Measurements from ENCODE around the gene HSD17B14.
A peak's percentile ranks its signal among the peaks of the same experiment; 100 is the strongest.

GRCh38 chr19:48881741-48882657 is 45.7 kb upstream of the HSD17B14 start:
- TF ChIP-seq CTCF (conservative IDR thresholded peaks at IDR 0.05; ENCODE audit: low read depth in 2 of 2): no peak
- no peak for TF ChIP-seq EZH2phosphoT487 (IDR thresholded peaks at IDR 0.05; ENCODE audit: unreplicated experiment)
- no peak for TF ChIP-seq POLR2AphosphoS5 (IDR thresholded peaks at IDR 0.05; ENCODE audit: low read depth)
- peak; percentile 63 for TF ChIP-seq CREB1 (CRISPR knock-in tag; IDR thresholded peaks at IDR 0.05; ENCODE audit: low read depth)
- no peak for TF ChIP-seq EZH2 (IDR thresholded peaks at IDR 0.05; ENCODE audit: low read depth, unreplicated experiment)
- TF ChIP-seq JUNB (IDR thresholded peaks at IDR 0.05; ENCODE audit: unreplicated experiment): no peak
- TF ChIP-seq STAT1 (IDR thresholded peaks at IDR 0.05; ENCODE audit: unreplicated experiment): no peak
- no peak for TF ChIP-seq REST (IDR thresholded peaks at IDR 0.05; ENCODE audit: unreplicated experiment)
- peak; percentile 28; the same call in 1 of the 2 replicates for TF ChIP-seq ZNF331 (CRISPR knock-in tag; IDR thresholded peaks at IDR 0.05; ENCODE audit: low read depth)
- TF ChIP-seq ZNF462 (CRISPR knock-in tag; IDR thresholded peaks at IDR 0.05): no peak
- TF ChIP-seq NANOG (IDR thresholded peaks at IDR 0.05; ENCODE audit: borderline replicate concordance): no peak
- TF ChIP-seq ZNF114 (CRISPR knock-in tag; IDR thresholded peaks at IDR 0.05): peak; percentile 98
- TF ChIP-seq ETS1 (IDR thresholded peaks at IDR 0.05): peak; percentile 94
